HG03060 (cell line): ENCODE data around the gene PACSIN2.
"Not testable (repeated sequence)": the region's sequence is repeated elsewhere in the genome, so short reads cannot be mapped to it uniquely, and the experiment has no call there.

Experiments used
- ATAC-seq: cut with Tn5 transposase; IDR thresholded peaks from one replicate; pipeline ENCODE4 v1.9.1; 2021; ENCODE audit warnings: low read depth, moderate number of reproducible peaks; ENCODE audit not compliant: unreplicated experiment

PACSIN2 gene

GRCh38 chr22:42969348-42969975 is 45.5 kb downstream of the PACSIN2 start:
- ATAC-seq: no peak

DNA sequence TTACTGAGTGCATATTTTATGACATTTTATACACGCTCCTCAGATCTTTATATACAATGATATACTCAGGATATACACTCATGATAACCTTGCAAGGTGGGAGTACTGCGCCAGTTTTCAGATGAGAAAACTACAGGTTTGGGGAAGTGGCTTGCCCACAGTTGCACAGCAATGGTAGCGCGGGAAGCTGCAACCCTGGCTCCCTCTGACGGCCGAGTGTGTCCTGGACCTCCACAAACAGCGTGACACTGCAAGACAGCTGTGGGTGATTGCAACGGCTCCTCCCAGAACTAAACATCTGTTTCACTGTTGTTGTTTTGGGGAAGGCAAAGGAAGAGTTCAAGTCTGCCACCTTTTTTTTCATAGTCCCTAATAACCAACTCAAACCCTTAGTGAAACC is 47.0 kb downstream of the PACSIN2 start:
- ATAC-seq: no peak

DNA sequence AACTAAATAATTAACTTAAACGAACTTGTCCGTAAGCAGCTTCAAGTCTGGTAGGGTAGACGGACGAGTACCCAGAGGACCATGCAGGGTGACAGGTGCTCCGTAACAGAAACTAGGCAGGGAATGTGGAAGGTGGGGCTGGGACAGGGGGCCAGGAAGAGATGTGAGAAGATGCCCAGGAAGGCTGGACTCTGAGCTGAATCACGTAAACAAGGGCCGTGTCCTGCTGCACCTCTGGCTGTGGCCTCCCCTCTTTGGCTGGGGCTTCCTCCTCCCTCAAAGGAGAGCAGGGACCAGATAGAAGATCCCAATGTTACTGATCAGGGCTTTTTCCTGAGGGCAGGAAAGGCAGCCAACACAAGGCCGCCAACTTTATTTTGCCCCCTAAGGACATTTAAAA is 47.9 kb downstream of the PACSIN2 start:
- no peak for ATAC-seq

- no peak for ATAC-seq
These were observed 48.5 kb downstream of the PACSIN2 start for GRCh38 chr22:42966497-42966896.

- no peak for ATAC-seq
These were observed 49.8 kb downstream of the PACSIN2 start for GRCh38 chr22:42964994-42965699.

GRCh38 chr22:42963231-42963595 is 51.7 kb downstream of the PACSIN2 start:
- no peak for ATAC-seq

- ATAC-seq: no peak
These were observed 52.4 kb downstream of the PACSIN2 start for GRCh38 chr22:42962295-42963230.

DNA sequence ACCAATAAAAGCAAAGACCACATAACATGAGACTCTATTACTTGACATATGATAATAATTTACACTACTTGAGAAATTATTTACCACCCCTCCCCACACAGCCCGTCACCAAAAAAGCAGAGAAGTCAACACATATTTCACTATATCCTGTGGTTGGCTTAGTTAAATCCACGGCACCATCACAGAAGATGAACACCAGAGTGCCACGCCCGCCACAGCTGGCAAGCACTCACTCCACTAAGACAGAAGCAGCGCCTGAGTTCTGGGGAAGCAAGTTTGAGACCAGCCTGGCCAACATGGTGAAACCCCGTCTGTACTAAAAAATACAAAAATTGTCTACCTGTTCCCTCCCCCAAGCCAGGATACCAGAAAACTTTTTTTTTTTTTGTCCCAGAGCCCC is 53.1 kb downstream of the PACSIN2 start:
- ATAC-seq: no peak

DNA sequence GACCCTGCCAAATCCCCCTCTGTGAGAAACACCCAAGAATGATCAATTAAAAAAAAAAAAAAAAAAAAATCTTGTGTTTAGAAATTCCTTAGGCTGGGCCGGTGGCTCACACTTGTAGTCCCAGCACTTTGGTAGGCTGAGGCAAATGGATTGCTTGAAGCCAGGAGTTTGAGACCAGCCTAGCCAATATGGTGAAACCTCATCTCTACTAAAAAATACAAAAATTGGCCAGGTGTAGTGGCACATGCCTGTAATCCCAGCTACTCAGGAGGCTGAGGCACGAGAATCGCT is 53.6 kb downstream of the PACSIN2 start:
- not testable (repeated sequence) for ATAC-seq

GRCh38 chr22:42960531-42961399 is 54.2 kb downstream of the PACSIN2 start:
- ATAC-seq: no peak

DNA sequence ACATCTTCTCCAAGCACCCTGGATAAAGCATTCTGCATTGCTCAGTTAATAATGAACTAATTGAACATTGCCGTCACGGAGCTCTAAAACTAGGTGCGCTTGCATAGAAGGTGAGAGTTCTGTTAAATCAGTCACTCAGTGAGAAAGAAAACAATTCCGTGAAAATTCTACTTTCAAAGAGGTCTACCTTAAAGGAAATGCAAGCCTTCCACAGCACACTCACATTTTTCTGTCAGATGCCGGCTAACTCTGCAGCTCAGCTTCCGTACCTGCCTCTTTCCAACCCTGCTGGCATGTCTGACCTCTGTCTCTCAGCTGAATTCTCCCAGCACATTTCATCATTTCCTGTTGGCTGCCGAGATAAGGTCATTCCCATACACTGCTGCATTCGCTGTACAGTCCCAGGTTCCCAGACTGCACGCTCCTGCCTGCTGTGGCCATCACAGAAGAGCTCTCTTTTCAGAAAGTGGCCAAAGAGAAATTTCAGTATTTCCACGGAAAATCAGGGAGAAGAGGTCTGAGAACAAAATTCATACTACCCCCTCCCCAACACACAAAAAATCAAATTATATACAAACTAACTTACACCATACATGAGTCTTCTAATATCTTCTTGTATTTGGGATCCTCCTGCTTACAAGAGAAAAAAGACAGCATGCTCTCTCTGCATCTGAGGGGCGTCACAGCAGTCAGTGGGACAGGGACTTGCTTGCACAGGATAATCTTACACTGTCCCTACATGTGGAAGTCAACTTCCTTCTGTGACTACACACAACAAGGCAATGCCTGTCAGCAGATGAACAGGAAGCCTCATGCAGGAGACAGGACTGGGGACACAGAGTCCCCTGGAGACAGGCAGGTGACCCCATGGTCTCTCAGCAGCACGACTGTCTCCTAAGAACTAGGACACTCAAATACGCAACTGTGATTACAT is 55.1 kb downstream of the PACSIN2 start:
- no peak for ATAC-seq

DNA sequence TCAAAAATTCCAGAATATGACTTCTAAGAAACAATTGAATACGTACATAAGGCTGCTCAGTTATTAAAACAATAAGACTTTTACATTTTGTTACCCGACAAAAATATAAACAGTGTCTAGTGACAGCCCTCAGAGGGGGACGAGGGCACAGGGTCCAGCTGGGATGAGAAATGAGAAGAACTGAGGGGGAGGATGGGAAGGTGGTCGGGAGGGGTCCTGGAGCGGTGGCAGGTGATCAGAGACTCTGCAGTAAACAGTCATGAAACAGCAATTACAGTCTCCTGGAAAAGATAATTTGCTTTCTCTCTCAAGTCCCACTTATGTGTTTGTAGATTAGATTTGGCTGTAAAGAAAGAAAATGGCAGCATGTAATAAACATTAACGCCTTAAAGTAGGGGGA is 56.0 kb downstream of the PACSIN2 start:
- no peak for ATAC-seq

GRCh38 chr22:42957958-42958357 is 57.0 kb downstream of the PACSIN2 start:
- no peak for ATAC-seq

GRCh38 chr22:42957544-42957943 is 57.4 kb downstream of the PACSIN2 start:
- ATAC-seq: no peak

DNA sequence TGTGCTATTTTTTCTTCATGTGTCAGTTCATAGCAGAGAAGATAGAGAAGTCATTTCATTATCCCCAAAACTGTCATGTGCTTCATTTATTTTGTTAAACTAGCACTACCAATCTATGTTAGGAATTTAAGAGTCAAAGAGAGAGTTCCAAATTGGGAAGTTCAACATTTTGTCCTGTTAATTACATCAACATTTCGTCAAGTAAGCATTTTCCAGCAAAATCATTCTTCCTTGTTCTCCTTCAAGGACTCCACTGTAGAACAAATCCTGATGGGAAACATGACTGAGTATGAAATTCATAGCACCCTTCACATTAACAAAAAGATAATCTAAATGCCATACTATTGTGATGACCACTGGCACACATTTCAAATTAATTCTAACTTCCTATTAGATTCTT is 59.1 kb downstream of the PACSIN2 start:
- no peak for ATAC-seq

DNA sequence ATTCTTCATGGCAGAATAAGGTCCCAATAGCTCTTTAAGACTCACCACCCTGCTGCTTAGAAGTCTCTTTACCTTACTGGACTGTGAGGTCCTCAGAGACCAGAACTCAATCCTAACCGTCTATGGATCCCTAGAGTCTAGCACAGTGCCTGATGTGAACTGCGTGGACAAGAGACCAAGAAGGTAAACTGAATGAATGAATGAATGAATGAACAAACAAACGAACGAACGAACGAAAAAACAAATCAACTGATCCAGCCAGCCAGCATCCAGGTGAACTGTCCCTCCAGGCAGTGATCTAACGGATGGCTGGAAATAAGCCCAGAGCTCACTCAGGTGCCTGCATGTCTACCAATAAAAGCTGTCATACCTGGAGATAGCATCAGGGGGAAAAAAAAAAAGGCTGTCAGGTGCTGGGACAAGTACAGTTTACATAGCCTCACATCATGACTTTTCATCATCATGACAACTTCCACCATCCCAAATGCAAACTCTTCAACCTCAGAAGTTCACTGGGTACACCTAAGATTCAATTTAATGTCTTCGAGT is 59.8 kb downstream of the PACSIN2 start:
- ATAC-seq: no peak

- not testable (repeated sequence) for ATAC-seq
These were observed 61.2 kb downstream of the PACSIN2 start for GRCh38 chr22:42953751-42954150.

GRCh38 chr22:42951093-42951710 is 63.7 kb downstream of the PACSIN2 start:
- no peak for ATAC-seq

DNA sequence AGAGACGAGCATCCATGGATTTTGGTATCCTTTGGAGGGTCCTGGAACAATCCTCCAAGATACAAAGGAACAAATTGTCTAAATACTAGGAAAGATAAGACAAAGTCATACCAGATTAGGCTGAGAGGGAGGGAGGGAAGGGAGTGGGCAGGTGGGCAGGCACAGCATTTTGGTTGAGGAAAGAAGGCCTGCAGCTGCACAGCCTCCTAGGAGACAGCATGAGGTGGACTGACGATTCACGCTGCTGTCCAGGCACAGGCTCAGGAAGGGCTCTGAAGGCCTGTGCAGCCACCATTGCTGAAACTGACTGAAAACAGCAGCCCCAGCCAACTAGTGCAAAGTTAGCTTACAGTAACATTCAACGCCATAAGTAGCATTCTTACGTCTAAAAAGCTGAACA is 64.7 kb downstream of the PACSIN2 start:
- no peak for ATAC-seq
